SK-N-SH treated with all-trans-retinoic acid at 6 μM for 48 hours (cell line): ENCODE results near the gene RLN1.

ENCODE experiments used
- ATAC-seq: fragments of 200-7000 bp; cut with Tn5 transposase; 3 replicates; pipeline ENCODE4 v1.9.1; 2020; ENCODE audit warnings: mild to moderate bottlenecking, moderate library complexity
- ARNTL ChIP-seq: fragments of 450-650 bp; formaldehyde crosslinking; IDR thresholded peaks from 2 replicates; pipeline ENCODE4 v1.5.0; 2020; ENCODE audit warnings: low read depth, mild to moderate bottlenecking, moderate library complexity, borderline replicate concordance
- BACH2 ChIP-seq: fragments of 250-450 bp; sonication (Bioruptor Pico); IDR thresholded peaks from 2 replicates; pipeline ENCODE4 v1.9.0; 2021; ENCODE audit warnings: mild to moderate bottlenecking, borderline replicate concordance
- CSDC2 ChIP-seq: fragments of 250-450 bp; sonication (Bioruptor Pico); IDR thresholded peaks from 2 replicates; pipeline ENCODE4 v1.5.0; 2020; ENCODE audit warnings: mild to moderate bottlenecking, moderate library complexity
- ESRRG ChIP-seq: fragments of 250-450 bp; sonication (Bioruptor Pico); IDR thresholded peaks from 2 replicates; pipeline ENCODE4 v1.6.1; 2021; ENCODE audit warnings: mild to moderate bottlenecking
- GLIS3 ChIP-seq: fragments of 250-450 bp; sonication (Bioruptor Pico); IDR thresholded peaks from 2 replicates; pipeline ENCODE4 v1.5.0; 2020; ENCODE audit warnings: mild to moderate bottlenecking, moderate library complexity
- ISL1 ChIP-seq: fragments of 250-450 bp; sonication (Bioruptor Pico); IDR thresholded peaks from 2 replicates; pipeline ENCODE4 v2.1.2; 2022; ENCODE audit warnings: mild to moderate bottlenecking, moderate library complexity
- OSR1 ChIP-seq: fragments of 250-450 bp; sonication (Bioruptor Pico); IDR thresholded peaks from 2 replicates; pipeline ENCODE4 v1.8.0; 2022; ENCODE audit warnings: moderate library complexity, mild to moderate bottlenecking, inconsistent platforms
- POU6F1 ChIP-seq: fragments of 250-450 bp; sonication (Bioruptor Pico); IDR thresholded peaks from 2 replicates; pipeline ENCODE4 v1.8.0; 2021; ENCODE audit warnings: low read depth, mild to moderate bottlenecking, moderate library complexity, borderline replicate concordance
- PPARA ChIP-seq: fragments of 250-450 bp; sonication (Bioruptor Pico); IDR thresholded peaks from 2 replicates; pipeline ENCODE4 v1.5.0; 2020; ENCODE audit warnings: mild to moderate bottlenecking, borderline replicate concordance
- RARB ChIP-seq: fragments of 250-450 bp; sonication (Bioruptor Pico); IDR thresholded peaks from 2 replicates; pipeline ENCODE4 v1.8.0; 2021; ENCODE audit warnings: mild to moderate bottlenecking, moderate library complexity
- SNAI2 ChIP-seq: fragments of 250-450 bp; sonication (Bioruptor Pico); IDR thresholded peaks from 2 replicates; pipeline ENCODE4 v1.5.0; 2020; ENCODE audit warnings: mild to moderate bottlenecking, moderate library complexity
- TOX ChIP-seq: fragments of 250-450 bp; sonication (Bioruptor Pico); IDR thresholded peaks from 2 replicates; pipeline ENCODE4 v1.8.0; 2021; ENCODE audit warnings: mild to moderate bottlenecking, moderate library complexity, borderline replicate concordance
- TSHZ2 ChIP-seq: fragments of 250-450 bp; sonication (Bioruptor Pico); IDR thresholded peaks from 2 replicates; pipeline ENCODE4 v1.5.0; 2020; ENCODE audit warnings: mild to moderate bottlenecking, moderate library complexity
- ZC3H10 ChIP-seq: fragments of 250-450 bp; sonication (Bioruptor Pico); IDR thresholded peaks from 2 replicates; pipeline ENCODE4 v1.5.1; 2021; ENCODE audit warnings: mild to moderate bottlenecking, moderate library complexity
- ZFP3 ChIP-seq: fragments of 250-450 bp; sonication (Bioruptor Pico); IDR thresholded peaks from 2 replicates; pipeline ENCODE4 v1.5.0; 2020; ENCODE audit warnings: mild to moderate bottlenecking, moderate library complexity
- ZFP30 ChIP-seq: fragments of 450-650 bp; formaldehyde crosslinking; IDR thresholded peaks from 2 replicates; pipeline ENCODE4 v1.5.0; 2022; ENCODE audit warnings: mild to moderate bottlenecking, moderate library complexity
- ZNF565 ChIP-seq: fragments of 450-650 bp; formaldehyde crosslinking; conservative IDR thresholded peaks from 2 replicates; pipeline ENCODE4 v1.5.0; 2020; ENCODE audit warnings: low read depth, mild to moderate bottlenecking, moderate library complexity
- ZNF70 ChIP-seq: fragments of 450-650 bp; formaldehyde crosslinking; IDR thresholded peaks from 2 replicates; pipeline ENCODE4 v1.5.0; 2020; ENCODE audit warnings: mild to moderate bottlenecking, moderate library complexity
- ZNF8 ChIP-seq: fragments of 450-650 bp; formaldehyde crosslinking; IDR thresholded peaks from 2 replicates; pipeline ENCODE4 v1.5.0; 2020; ENCODE audit warnings: mild to moderate bottlenecking, moderate library complexity
- TF ChIP-seq, protein P1 (sequence below): fragments of 250-450 bp; sonication (Bioruptor Pico); IDR thresholded peaks from 2 replicates; pipeline ENCODE4 v1.5.1; 2020; ENCODE audit warnings: low read depth, mild to moderate bottlenecking, moderate library complexity
- TF ChIP-seq, protein P2 (sequence below): fragments of 250-450 bp; sonication (Bioruptor Pico); IDR thresholded peaks from 2 replicates; pipeline ENCODE4 v1.5.1; 2021; ENCODE audit warnings: mild to moderate bottlenecking, moderate library complexity

RLN1 gene

GRCh38 chr9:5338992-5339981, at the start of gene RLN1:
Gene RLN1 (minus strand): TSS chr9:5339876. CDS start chr9:5339746, 130 bp downstream.
- peak; percentile 100 for ATAC-seq

GRCh38 chr9:5389109-5389732, 49.5 kb upstream of the RLN1 start:
- TF ChIP-seq POU6F1 (CRISPR knock-in tag), result no peak
- no peak for TF ChIP-seq ARNTL (CRISPR knock-in tag)
- TF ChIP-seq ISL1 (CRISPR knock-in tag), result no peak
- TF ChIP-seq, protein P1, sequence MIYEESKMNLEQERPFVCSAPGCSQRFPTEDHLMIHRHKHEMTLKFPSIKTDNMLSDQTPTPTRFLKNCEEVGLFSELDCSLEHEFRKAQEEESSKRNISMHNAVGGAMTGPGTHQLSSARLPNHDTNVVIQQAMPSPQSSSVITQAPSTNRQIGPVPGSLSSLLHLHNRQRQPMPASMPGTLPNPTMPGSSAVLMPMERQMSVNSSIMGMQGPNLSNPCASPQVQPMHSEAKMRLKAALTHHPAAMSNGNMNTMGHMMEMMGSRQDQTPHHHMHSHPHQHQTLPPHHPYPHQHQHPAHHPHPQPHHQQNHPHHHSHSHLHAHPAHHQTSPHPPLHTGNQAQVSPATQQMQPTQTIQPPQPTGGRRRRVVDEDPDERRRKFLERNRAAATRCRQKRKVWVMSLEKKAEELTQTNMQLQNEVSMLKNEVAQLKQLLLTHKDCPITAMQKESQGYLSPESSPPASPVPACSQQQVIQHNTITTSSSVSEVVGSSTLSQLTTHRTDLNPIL, result no peak
- TF ChIP-seq GLIS3 (CRISPR knock-in tag), result no peak
- TF ChIP-seq PPARA (CRISPR knock-in tag), result no peak
- TF ChIP-seq, protein P2, sequence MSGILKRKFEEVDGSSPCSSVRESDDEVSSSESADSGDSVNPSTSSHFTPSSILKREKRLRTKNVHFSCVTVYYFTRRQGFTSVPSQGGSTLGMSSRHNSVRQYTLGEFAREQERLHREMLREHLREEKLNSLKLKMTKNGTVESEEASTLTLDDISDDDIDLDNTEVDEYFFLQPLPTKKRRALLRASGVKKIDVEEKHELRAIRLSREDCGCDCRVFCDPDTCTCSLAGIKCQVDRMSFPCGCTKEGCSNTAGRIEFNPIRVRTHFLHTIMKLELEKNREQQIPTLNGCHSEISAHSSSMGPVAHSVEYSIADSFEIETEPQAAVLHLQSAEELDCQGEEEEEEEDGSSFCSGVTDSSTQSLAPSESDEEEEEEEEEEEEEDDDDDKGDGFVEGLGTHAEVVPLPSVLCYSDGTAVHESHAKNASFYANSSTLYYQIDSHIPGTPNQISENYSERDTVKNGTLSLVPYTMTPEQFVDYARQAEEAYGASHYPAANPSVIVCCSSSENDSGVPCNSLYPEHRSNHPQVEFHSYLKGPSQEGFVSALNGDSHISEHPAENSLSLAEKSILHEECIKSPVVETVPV (CRISPR knock-in tag), result no peak
- TF ChIP-seq ZFP30 (CRISPR knock-in tag), result no peak
- TF ChIP-seq ZC3H10, result no peak
- TF ChIP-seq OSR1 (CRISPR knock-in tag), result no peak
- TF ChIP-seq SNAI2 (CRISPR knock-in tag), result no peak
- no peak for TF ChIP-seq TSHZ2
- no peak for TF ChIP-seq ZNF70
- TF ChIP-seq RARB, result no peak
- no peak for TF ChIP-seq TOX (CRISPR knock-in tag)
- TF ChIP-seq BACH2, result no peak
- TF ChIP-seq ZNF565 (CRISPR knock-in tag), result no peak
- TF ChIP-seq ESRRG (CRISPR knock-in tag), result no peak
- TF ChIP-seq CSDC2 (CRISPR knock-in tag), result no peak
- no peak for TF ChIP-seq ZNF8 (CRISPR knock-in tag)
- peak; percentile 87 for ATAC-seq

DNA sequence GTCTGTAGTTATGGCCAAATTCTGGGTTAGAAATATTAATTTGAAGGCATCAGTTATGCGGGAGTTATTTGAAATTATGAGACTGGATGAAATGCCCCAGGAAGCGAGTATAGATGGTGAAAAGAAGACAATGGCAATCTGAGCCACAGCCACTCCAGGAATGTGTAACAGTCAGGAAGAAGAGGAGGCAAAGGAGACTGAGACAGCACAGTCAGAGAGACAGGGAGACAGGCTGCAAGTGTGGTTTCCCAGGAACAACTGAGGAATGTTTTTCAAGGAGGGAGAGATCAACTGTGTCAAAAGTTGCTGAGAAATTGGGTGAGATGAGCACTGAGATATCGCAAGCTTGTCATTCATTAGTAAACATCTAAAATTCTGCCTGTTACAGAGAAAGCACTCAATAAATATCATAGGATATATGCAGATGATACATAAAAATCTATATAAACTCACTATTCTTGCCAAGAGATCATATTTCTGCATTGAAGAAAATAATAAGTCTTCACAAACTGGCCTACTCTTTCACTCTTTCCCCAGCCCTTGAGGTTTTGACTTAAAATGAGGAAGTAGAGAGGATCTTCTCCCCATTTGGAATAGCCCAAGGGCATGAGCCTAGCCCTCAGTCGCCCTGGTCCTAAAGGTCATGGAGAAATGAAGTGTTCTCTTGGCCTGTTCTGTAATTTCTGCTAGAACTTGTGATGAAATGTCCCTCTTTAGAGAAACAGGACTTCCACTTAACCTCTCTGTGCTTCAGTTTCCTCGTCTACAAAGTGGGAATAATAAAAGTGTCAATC, 48.5 kb upstream of the RLN1 start:
- TF ChIP-seq ZNF8 (CRISPR knock-in tag) (no peak), ZFP3 (no peak), POU6F1 (CRISPR knock-in tag) (no peak), RARB (no peak), SNAI2 (CRISPR knock-in tag) (no peak), TOX (CRISPR knock-in tag) (no peak)
- ATAC-seq, result peak; percentile 56; the same call in 2 of the 3 replicates
